Mesothelial cell of epicardium (in vitro differentiated cells): ENCODE data around the gene TLL1. TPM values are rescaled to one million over a fixed set of nuclear protein-coding genes. Genes with fewer than 3 reads are reported as not detected.

Experiments
- DNase-seq, 2 experiments: peaks; one replicate each; pipeline ENCODE4 v3.0.0; 2021; ENCODE audit warnings: low spot score in 2 of 2; ENCODE audit not compliant: unreplicated experiment in 2 of 2
- H3K27ac Mint-ChIP-seq: 2 replicates; pipeline ENCODE4 v1.8.0; 2021; ENCODE audit warnings: mixed read lengths
- H3K27me3 Mint-ChIP-seq: 2 replicates; pipeline ENCODE4 v1.8.0; 2021; ENCODE audit warnings: low read depth, mixed read lengths
- H3K36me3 Mint-ChIP-seq: 2 replicates; pipeline ENCODE4 v1.8.0; 2021; ENCODE audit warnings: mixed read lengths
- H3K4me1 Mint-ChIP-seq: 2 replicates; pipeline ENCODE4 v1.8.0; 2021; ENCODE audit warnings: mixed read lengths
- H3K4me3 Mint-ChIP-seq: 2 replicates; pipeline ENCODE4 v1.8.0; 2021; ENCODE audit warnings: mild to moderate bottlenecking, moderate library complexity, mixed read lengths
- H3K9me3 Mint-ChIP-seq: 2 replicates; pipeline ENCODE4 v1.8.0; 2021; ENCODE audit warnings: mixed read lengths
- CTCF ChIP-seq: fragments of 200-600 bp; sonication (generic); IDR thresholded peaks from one replicate; pipeline ENCODE4 v1.5.0; 2021; ENCODE audit warnings: antibody characterized with exemption; ENCODE audit not compliant: unreplicated experiment
- total RNA-seq: library from RNA; stranded (reverse); gene quantifications from 3 replicates; pipeline ENCODE4 v1.2.1, GENCODE V29; 2021

The TLL1 gene
- total RNA-seq, 1 donor from 2014 or later = 1.8 TPM

DNA sequence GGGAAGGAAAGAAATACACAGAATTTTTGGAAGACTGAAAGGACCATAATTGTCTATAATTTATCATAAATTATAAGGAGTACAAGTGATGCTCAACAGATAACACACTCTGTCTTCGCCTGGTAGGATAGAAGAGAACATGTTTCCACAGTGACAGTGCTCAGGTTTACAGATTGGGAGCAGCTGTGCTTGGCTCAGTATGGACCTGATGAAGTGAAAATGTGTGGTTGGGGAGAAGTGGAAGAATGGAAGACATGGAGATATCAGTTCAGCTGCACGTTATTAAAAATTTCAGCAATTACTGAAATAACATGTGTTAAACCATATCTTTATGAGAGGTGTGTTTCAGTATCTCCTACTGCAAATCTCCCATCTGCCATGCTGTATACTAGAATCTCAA lies 90.6 kb downstream of the TLL1 start:
- TF ChIP-seq CTCF = no peak
- DNase-seq = no peak
- no peaks in the 10 kb centered on the region for H3K4me1 Mint-ChIP-seq
- no peaks in the 10 kb centered on the region for H3K27me3 Mint-ChIP-seq
- H3K9me3 Mint-ChIP-seq = peaks cover 62% of the 10 kb centered on the region
- H3K4me3 Mint-ChIP-seq = no peak overlapping the region
- H3K27ac Mint-ChIP-seq = no peak overlapping the region
- peaks cover 7% of the 10 kb centered on the region for H3K36me3 Mint-ChIP-seq

GRCh38 chr4:165964591-165964990 lies 91.6 kb downstream of the TLL1 start:
- no peak for TF ChIP-seq CTCF
- H3K36me3 Mint-ChIP-seq = peaks cover 7% of the 10 kb centered on the region
- DNase-seq = no peak
- H3K27ac Mint-ChIP-seq = no peak overlapping the region
- peaks cover 59% of the 10 kb centered on the region for H3K9me3 Mint-ChIP-seq
- H3K4me3 Mint-ChIP-seq = no peak overlapping the region
- H3K4me1 Mint-ChIP-seq = no peaks in the 10 kb centered on the region
- H3K27me3 Mint-ChIP-seq = no peaks in the 10 kb centered on the region

GRCh38 chr4:165965503-165965902 lies 92.5 kb downstream of the TLL1 start:
- no peak for TF ChIP-seq CTCF
- Mint-ChIP-seq H3K4me1 (no peaks in the 10 kb centered on the region), H3K27ac (no peak overlapping the region), H3K9me3 (peaks cover 52% of the 10 kb centered on the region), H3K27me3 (no peaks in the 10 kb centered on the region), H3K4me3 (no peak overlapping the region), H3K36me3 (peaks cover 7% of the 10 kb centered on the region)
- no peak for DNase-seq

- no peak overlapping the region for H3K4me3 Mint-ChIP-seq
- H3K9me3 Mint-ChIP-seq = peaks cover 39% of the 10 kb centered on the region
- TF ChIP-seq CTCF = no peak
- DNase-seq = no peak
- no peaks in the 10 kb centered on the region for H3K4me1 Mint-ChIP-seq
- no peaks in the 10 kb centered on the region for H3K27me3 Mint-ChIP-seq
- no peak overlapping the region for H3K27ac Mint-ChIP-seq
- peaks cover 6% of the 10 kb centered on the region for H3K36me3 Mint-ChIP-seq
Measured at GRCh38 chr4:165966833-165967232, 93.8 kb downstream of the TLL1 start.

DNA sequence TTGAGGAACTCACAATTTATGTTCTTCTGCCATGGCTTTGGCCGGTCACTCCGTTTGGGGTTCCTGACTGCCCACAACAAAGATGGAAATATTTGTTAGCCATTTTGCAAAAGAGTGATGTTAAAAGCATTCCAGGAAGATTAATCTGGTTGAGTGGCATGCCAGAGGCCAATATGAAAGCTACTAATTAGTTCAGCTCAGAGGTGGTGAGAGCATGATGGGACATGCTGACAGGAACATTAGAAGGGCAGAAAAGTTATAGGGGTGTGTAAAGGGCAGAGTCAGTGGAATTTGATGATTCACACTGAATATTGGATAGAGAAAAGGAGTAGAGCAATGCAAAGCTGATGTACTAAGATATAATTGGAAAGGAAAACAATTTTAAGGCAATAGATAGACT lies 94.4 kb downstream of the TLL1 start:
- peaks cover 5% of the 10 kb centered on the region for H3K36me3 Mint-ChIP-seq
- no peak for TF ChIP-seq CTCF
- DNase-seq = no peak
- H3K4me1 Mint-ChIP-seq = no peaks in the 10 kb centered on the region
- no peak overlapping the region for H3K27ac Mint-ChIP-seq
- H3K4me3 Mint-ChIP-seq = no peak overlapping the region
- no peaks in the 10 kb centered on the region for H3K27me3 Mint-ChIP-seq
- peaks cover 32% of the 10 kb centered on the region for H3K9me3 Mint-ChIP-seq
